ENCODE measurements around the gene FOXD1. TPM values are rescaled to one million over a fixed set of nuclear protein-coding genes. Genes with fewer than 3 reads are reported as not detected.
"Not testable (repeated sequence)": the region's sequence is repeated elsewhere in the genome, so short reads cannot be mapped to it uniquely, and the experiment has no call there.

FOXD1 gene
- total RNA-seq, 2 experiments from 2014 or later: 0.28 to 0.38 TPM

- Mint-ChIP-seq H3K9me3 (no peaks in the 10 kb centered on the region), H3K4me1 (no peaks in the 10 kb centered on the region), H3K27ac (no peak overlapping the region), H3K27me3 (peaks cover 73% of the 10 kb centered on the region), H3K36me3 (ENCODE audit: low read depth) (no peaks in the 10 kb centered on the region), H3K4me3 (no peak overlapping the region)
- no peak for DNase-seq
- CTCF ChIA-PET: no interaction called here
- POLR2A ChIA-PET: no interaction called here
These were observed 33.4 kb downstream of the FOXD1 start for GRCh38 chr5:73415171-73415570.

- Mint-ChIP-seq H3K36me3 (ENCODE audit: low read depth) (no peaks in the 10 kb centered on the region), H3K27me3 (peaks cover 60% of the 10 kb centered on the region), H3K4me1 (no peaks in the 10 kb centered on the region), H3K27ac (no peak overlapping the region), H3K4me3 (no peak overlapping the region), H3K9me3 (no peaks in the 10 kb centered on the region)
- ChIA-PET CTCF (no interaction called here), POLR2A (no interaction called here)
- no peak for DNase-seq
These were observed 36.0 kb downstream of the FOXD1 start for GRCh38 chr5:73412597-73412988.

- H3K9me3 Mint-ChIP-seq: no peaks in the 10 kb centered on the region
- no peak for DNase-seq
- no peaks in the 10 kb centered on the region for H3K4me1 Mint-ChIP-seq
- CTCF ChIA-PET: interaction anchor here (0.9 kb wide), 1 partner anchor 39 kb away, joined by 4 read pairs; no protein-coding TSS in a partner anchor
- H3K36me3 Mint-ChIP-seq (ENCODE audit: low read depth): no peaks in the 10 kb centered on the region
- no peak overlapping the region for H3K4me3 Mint-ChIP-seq
- POLR2A ChIA-PET: no interaction called here
- peaks cover 56% of the 10 kb centered on the region for H3K27me3 Mint-ChIP-seq
- no peak overlapping the region for H3K27ac Mint-ChIP-seq
These were observed 36.5 kb downstream of the FOXD1 start for GRCh38 chr5:73411936-73412596.

GRCh38 chr5:73409927-73410326 is 38.6 kb downstream of the FOXD1 start:
- DNase-seq; CTCF ChIA-PET; H3K36me3 Mint-ChIP-seq (ENCODE audit: low read depth); H3K27ac Mint-ChIP-seq; H3K9me3 Mint-ChIP-seq; H3K4me3 Mint-ChIP-seq; H3K4me1 Mint-ChIP-seq; POLR2A ChIA-PET: not testable (repeated sequence)
- H3K27me3 Mint-ChIP-seq: peaks cover 51% of the 10 kb centered on the region

- H3K9me3 Mint-ChIP-seq: no peaks in the 10 kb centered on the region
- H3K36me3 Mint-ChIP-seq (ENCODE audit: low read depth): no peaks in the 10 kb centered on the region
- peaks cover 27% of the 10 kb centered on the region for H3K27me3 Mint-ChIP-seq
- DNase-seq: no peak
- no peak overlapping the region for H3K27ac Mint-ChIP-seq
- H3K4me1 Mint-ChIP-seq: no peaks in the 10 kb centered on the region
- H3K4me3 Mint-ChIP-seq: no peak overlapping the region
- POLR2A ChIA-PET: no interaction called here
- CTCF ChIA-PET: no interaction called here
These were observed 42.9 kb downstream of the FOXD1 start for GRCh38 chr5:73405691-73406090.

- POLR2A ChIA-PET: no interaction called here
- H3K27me3 Mint-ChIP-seq: peaks cover 23% of the 10 kb centered on the region
- H3K4me3 Mint-ChIP-seq: no peak overlapping the region
- H3K36me3 Mint-ChIP-seq (ENCODE audit: low read depth): no peaks in the 10 kb centered on the region
- H3K9me3 Mint-ChIP-seq: no peaks in the 10 kb centered on the region
- no peak overlapping the region for H3K27ac Mint-ChIP-seq
- DNase-seq: no peak
- H3K4me1 Mint-ChIP-seq: no peaks in the 10 kb centered on the region
- CTCF ChIA-PET: no interaction called here
These were observed 48.8 kb downstream of the FOXD1 start for GRCh38 chr5:73399775-73400174.

Other genes with a start within 250 kb of the FOXD1 start
- 100 to 1,000 TPM; 716 to 729 TPM for gene BTF3, start 49.7 kb upstream of the FOXD1 start, total RNA-seq
- 10 to 100 TPM; 23.9 to 27.1 TPM for gene ANKRA2, start 116.9 kb upstream of the FOXD1 start, total RNA-seq
- gene UTP15, start 117.0 kb upstream of the FOXD1 start, total RNA-seq: 10 to 100 TPM; 15.1 to 15.4 TPM
- not detected for gene ARHGEF28, start 177.4 kb upstream of the FOXD1 start, total RNA-seq

Data from activated CD4-positive, alpha-beta memory T cell treated with anti-CD3 and anti-CD28 coated beads, Interleukin-2, amount 10 ng/mL, durations not matched to agents 7 days and 5 days (primary cell).